HT1080 (cell line): ENCODE data around the gene UCK2. TPM values are rescaled to one million over a fixed set of nuclear protein-coding genes. Genes with fewer than 3 reads are reported as not detected.

Source experiments
- DNase-seq: peaks from one replicate; pipeline ENCODE4 v3.0.0-alpha.2; 2015; ENCODE audit warnings: low read depth
- total RNA-seq: library from RNA; depleted of rRNA; stranded (reverse); fragments of >200 nt; shearing (Covaris generic); gene quantifications from 2 replicates; pipeline ENCODE4 v1.2.3, GENCODE V29; 2014

The UCK2 gene
- total RNA-seq, 1 experiment from 2014 or later: 148 TPM

- peak; percentile 92 for DNase-seq
Observed at GRCh38 chr1:165898837-165899236, 71.4 kb downstream of the UCK2 start.

- no peak for DNase-seq
Observed at GRCh38 chr1:165899461-165899941, 72.1 kb downstream of the UCK2 start.

GRCh38 chr1:165900576-165901380, 73.4 kb downstream of the UCK2 start:
- no peak for DNase-seq

- DNase-seq: no peak
Observed at GRCh38 chr1:165902565-165902964, 75.2 kb downstream of the UCK2 start.

- peak; percentile 95 for DNase-seq
Observed at GRCh38 chr1:165903672-165904071, 76.3 kb downstream of the UCK2 start.

- DNase-seq: no peak
Observed at GRCh38 chr1:165904948-165905347, 77.5 kb downstream of the UCK2 start.

GRCh38 chr1:165905853-165906252, 78.4 kb downstream of the UCK2 start:
- no peak for DNase-seq

- DNase-seq: peak; percentile 81
Observed at GRCh38 chr1:165907256-165907857, 79.9 kb downstream of the UCK2 start.

- no peak for DNase-seq
Observed at GRCh38 chr1:165910764-165911421, 83.5 kb downstream of the UCK2 start.

- no peak for DNase-seq
Observed at GRCh38 chr1:165911609-165912281, 84.3 kb downstream of the UCK2 start.

GRCh38 chr1:165912638-165913037, 85.2 kb downstream of the UCK2 start:
- DNase-seq: no peak

- DNase-seq: peak; percentile 68
Observed at GRCh38 chr1:165914136-165914798, 86.9 kb downstream of the UCK2 start.

- no peak for DNase-seq
Observed at GRCh38 chr1:165915480-165915879, 88.1 kb downstream of the UCK2 start.

GRCh38 chr1:165915932-165916348, 88.5 kb downstream of the UCK2 start:
- no peak for DNase-seq

- DNase-seq: no peak
Observed at GRCh38 chr1:165917166-165917565, 89.8 kb downstream of the UCK2 start.

GRCh38 chr1:165924117-165924516, 96.7 kb downstream of the UCK2 start:
- no peak for DNase-seq

- no peak for DNase-seq
Observed at GRCh38 chr1:165925498-165926079, 98.2 kb downstream of the UCK2 start.

GRCh38 chr1:165927169-165927568, 99.8 kb downstream of the UCK2 start:
- no peak for DNase-seq

GRCh38 chr1:165928075-165928731, 100.8 kb downstream of the UCK2 start:
- peak; percentile 58 for DNase-seq

- no peak for DNase-seq
Observed at GRCh38 chr1:165930961-165931360, 103.5 kb downstream of the UCK2 start.
